Measurements from ENCODE around the gene CHERP.

GRCh38 chr19:16495982-16496612 lies 46.1 kb downstream of the CHERP start, which contains the start of the genes C19orf44 and CALR3:
- TF ChIP-seq, protein P1, sequence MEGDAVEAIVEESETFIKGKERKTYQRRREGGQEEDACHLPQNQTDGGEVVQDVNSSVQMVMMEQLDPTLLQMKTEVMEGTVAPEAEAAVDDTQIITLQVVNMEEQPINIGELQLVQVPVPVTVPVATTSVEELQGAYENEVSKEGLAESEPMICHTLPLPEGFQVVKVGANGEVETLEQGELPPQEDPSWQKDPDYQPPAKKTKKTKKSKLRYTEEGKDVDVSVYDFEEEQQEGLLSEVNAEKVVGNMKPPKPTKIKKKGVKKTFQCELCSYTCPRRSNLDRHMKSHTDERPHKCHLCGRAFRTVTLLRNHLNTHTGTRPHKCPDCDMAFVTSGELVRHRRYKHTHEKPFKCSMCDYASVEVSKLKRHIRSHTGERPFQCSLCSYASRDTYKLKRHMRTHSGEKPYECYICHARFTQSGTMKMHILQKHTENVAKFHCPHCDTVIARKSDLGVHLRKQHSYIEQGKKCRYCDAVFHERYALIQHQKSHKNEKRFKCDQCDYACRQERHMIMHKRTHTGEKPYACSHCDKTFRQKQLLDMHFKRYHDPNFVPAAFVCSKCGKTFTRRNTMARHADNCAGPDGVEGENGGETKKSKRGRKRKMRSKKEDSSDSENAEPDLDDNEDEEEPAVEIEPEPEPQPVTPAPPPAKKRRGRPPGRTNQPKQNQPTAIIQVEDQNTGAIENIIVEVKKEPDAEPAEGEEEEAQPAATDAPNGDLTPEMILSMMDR (IDR thresholded peaks at IDR 0.05) = no peak
- TF ChIP-seq EZH2 (IDR thresholded peaks at IDR 0.05; ENCODE audit: borderline replicate concordance, insufficient read depth, low read depth, low read length, poor library complexity, severe bottlenecking) = no peak
